SK-N-SH (cell line): ENCODE results near the gene RGS14. TPM values are rescaled to one million over a fixed set of nuclear protein-coding genes. Genes with fewer than 3 reads are reported as not detected.

Experiments
- CTCF ChIA-PET: fragments of 300-600, 350-600 bp; formaldehyde crosslinking; extraction: SDS; loops from one replicate; lab custom pipeline; 2021; lab: Yijun Ruan, JAX
- POLR2A ChIA-PET: fragments of 350-600 bp; sonication (Branson Sonifier 250); formaldehyde crosslinking; extraction: SDS; loops from one replicate; lab custom pipeline; 2020; ENCODE audit warnings: antibody characterized with exemption, inconsistent platforms; lab: Yijun Ruan, JAX
- DNase-seq: peaks from one replicate; pipeline ENCODE4 v3.0.0; 2012
- H2AFZ ChIP-seq: fragments of 200-600 bp; sonication (generic); 2 replicates; pipeline ENCODE4 v1.8.1; 2016; ENCODE audit warnings: antibody characterized with exemption, mild to moderate bottlenecking, low read depth
- H3F3A ChIP-seq: fragments of 200-600 bp; sonication (generic); replicated peaks from 2 replicates; pipeline ENCODE3; 2016; ENCODE audit warnings: antibody characterized with exemption, mild to moderate bottlenecking; ENCODE audit not compliant: insufficient read depth
- H3K27ac ChIP-seq, 2 experiments: fragments of 200-500 bp in 1 of 2; fragments of 200-600 bp in 1 of 2; sonication (Bioruptor generic) in 1 of 2; sonication (generic), shearing (Covaris generic) in 1 of 2; 2 replicates each; pipeline versions ENCODE4 v1.5.1 to v1.6.1; 2014 to 2016; ENCODE audit warnings: low read depth in 2 of 2, inconsistent platforms in 1 of 2, low read length in 1 of 2, mild to moderate bottlenecking in 1 of 2, mixed read lengths in 1 of 2
- H3K27me3 ChIP-seq: fragments of 200-600 bp; sonication (generic), shearing (Covaris generic); 2 replicates; pipeline ENCODE4 v1.6.1; 2016; ENCODE audit warnings: mixed run types; ENCODE audit not compliant: insufficient read depth
- H3K36me3 ChIP-seq, 2 experiments: fragments of 200-500 bp in 1 of 2; fragments of 200-600 bp in 1 of 2; sonication (Bioruptor generic) in 1 of 2; sonication (generic) in 1 of 2; replicated peaks in 1 of 2; 2 replicates each; pipeline versions ENCODE3 to v1.5.1; 2014 to 2016; ENCODE audit warnings: low read length in 1 of 2, mild to moderate bottlenecking in 1 of 2; ENCODE audit not compliant: insufficient read depth in 2 of 2, control insufficient read depth in 1 of 2
- H3K4me1 ChIP-seq, 2 experiments: fragments of 200-500 bp in 1 of 2; fragments of 200-600 bp in 1 of 2; sonication (Bioruptor generic) in 1 of 2; sonication (generic), shearing (Covaris generic) in 1 of 2; 2 replicates each; pipeline versions ENCODE4 v1.5.1 to v1.6.1; 2014 to 2016; ENCODE audit warnings: low read depth in 1 of 2, low read length in 1 of 2, mixed run types in 1 of 2; ENCODE audit not compliant: insufficient read depth in 2 of 2, control insufficient read depth in 1 of 2
- H3K4me2 ChIP-seq: fragments of 200-600 bp; sonication (generic), shearing (Covaris generic); 2 replicates; pipeline ENCODE4 v1.6.1; 2017; ENCODE audit warnings: mixed run types
- H3K4me3 ChIP-seq, 2 experiments: fragments of 200-500 bp in 1 of 2; fragments of 200-600 bp in 1 of 2; sonication (Bioruptor generic) in 1 of 2; sonication (generic), shearing (Covaris generic) in 1 of 2; 2 replicates each; pipeline versions ENCODE4 v1.5.1 to v1.8.1; 2014 to 2016; ENCODE audit warnings: low read depth in 2 of 2, inconsistent platforms in 1 of 2, low read length in 1 of 2, mild to moderate bottlenecking in 1 of 2, mixed read lengths in 1 of 2, moderate library complexity in 1 of 2
- H3K79me2 ChIP-seq: fragments of 200-600 bp; sonication (generic); 2 replicates; pipeline ENCODE4 v1.8.1; 2017; ENCODE audit warnings: mild to moderate bottlenecking; ENCODE audit not compliant: insufficient read depth
- H3K9ac ChIP-seq: fragments of 200-600 bp; sonication (generic); 2 replicates; pipeline ENCODE4 v1.6.1; 2017; ENCODE audit warnings: mixed run types
- H3K9me2 ChIP-seq: fragments of 200-600 bp; sonication (generic); 2 replicates; pipeline ENCODE4 v1.6.1; 2017; ENCODE audit warnings: mixed run types
- H3K9me3 ChIP-seq: fragments of 200-600 bp; sonication (generic); 2 replicates; pipeline ENCODE4 v1.6.1; 2017; ENCODE audit warnings: mixed run types, mild to moderate bottlenecking, moderate library complexity
- H4K20me1 ChIP-seq: fragments of 200-600 bp; sonication (generic); 2 replicates; pipeline ENCODE4 v1.6.1; 2017; ENCODE audit warnings: mild to moderate bottlenecking, mixed run types; ENCODE audit not compliant: insufficient read depth
- ELF1 ChIP-seq: IDR thresholded peaks from 2 replicates; pipeline ENCODE4 v1.4.0; 2012
- EZH2phosphoT487 ChIP-seq: fragments of 200-600 bp; sonication (generic); IDR thresholded peaks from 2 replicates; pipeline ENCODE4 v1.6.1; 2017; ENCODE audit warnings: low read depth, mixed run types, mild to moderate bottlenecking, antibody characterized with exemption, moderate library complexity, borderline replicate concordance
- FOSL2 ChIP-seq: IDR thresholded peaks from 2 replicates; pipeline ENCODE4 v1.4.0; 2012; ENCODE audit warnings: low read depth, mild to moderate bottlenecking, moderate library complexity, borderline replicate concordance
- FOXJ3 ChIP-seq: sonication (generic); formaldehyde crosslinking; IDR thresholded peaks from 2 replicates; pipeline ENCODE4 v1.5.1; 2020; ENCODE audit warnings: mild to moderate bottlenecking, missing genetic modification reagents
- GABPA ChIP-seq: IDR thresholded peaks from 2 replicates; pipeline ENCODE4 v1.4.0; 2012; ENCODE audit warnings: low read depth, mild to moderate bottlenecking
- GATA2 ChIP-seq: sonication (generic); formaldehyde crosslinking; IDR thresholded peaks from 2 replicates; pipeline ENCODE4 v1.5.0; 2020; ENCODE audit warnings: mild to moderate bottlenecking, missing genetic modification reagents
- NRF1 ChIP-seq: IDR thresholded peaks from 2 replicates; pipeline ENCODE4 v1.6.1; 2012; ENCODE audit warnings: low read depth, mild to moderate bottlenecking, low read length
- POLR2AphosphoS5 ChIP-seq: IDR thresholded peaks from 2 replicates; pipeline ENCODE4 v1.6.1; 2012; ENCODE audit warnings: low read depth, low read length
- RAD21 ChIP-seq: IDR thresholded peaks from 2 replicates; pipeline ENCODE4 v1.6.1; 2012; ENCODE audit warnings: mild to moderate bottlenecking, low read length
- RCOR1 ChIP-seq: fragments of 150-350 bp; IDR thresholded peaks from 2 replicates; pipeline ENCODE4 v1.6.1; 2017; ENCODE audit warnings: antibody characterized with exemption, low read length
- SIN3A ChIP-seq: IDR thresholded peaks from 2 replicates; pipeline ENCODE4 v1.6.1; 2012; ENCODE audit warnings: low read depth, mild to moderate bottlenecking, low read length, moderate library complexity, borderline replicate concordance
- SMC3 ChIP-seq: IDR thresholded peaks from 2 replicates; pipeline ENCODE4 v1.6.1; 2012; ENCODE audit warnings: low read depth, low read length, improper control_type of control experiment
- TAF1 ChIP-seq: IDR thresholded peaks from 2 replicates; pipeline ENCODE4 v1.6.1; 2012; ENCODE audit warnings: low read depth, mild to moderate bottlenecking, low read length, moderate library complexity, borderline replicate concordance
- TEAD4 ChIP-seq: IDR thresholded peaks from 2 replicates; pipeline ENCODE4 v1.4.0; 2012; ENCODE audit warnings: mild to moderate bottlenecking, borderline replicate concordance; ENCODE audit not compliant: insufficient read depth
- WGBS: methylation state at CpG from one replicate; pipeline ENCODE4 v1.1.6; 2017; ENCODE audit warnings: low lambda C conversion rate; 5-methylcytosine and 5-hydroxymethylcytosine counted together
- polyA plus RNA-seq, 3 experiments: library from polyadenylated mRNA; depleted of rRNA; stranded (reverse); fragments of >200 nt; gene quantifications; 2 replicates each; pipeline ENCODE4 v1.2.3, GENCODE V29; 2012
- TF ChIP-seq, protein P1 (sequence below): IDR thresholded peaks from 2 replicates; pipeline ENCODE4 v1.4.0; 2012; ENCODE audit warnings: low read depth
- TF ChIP-seq, protein P2 (sequence below): fragments of 200-600 bp; sonication (generic); IDR thresholded peaks from 2 replicates; pipeline ENCODE4 v1.6.1; 2017; ENCODE audit warnings: antibody characterized with exemption, mild to moderate bottlenecking, moderate library complexity
- TF ChIP-seq, protein P3 (sequence below): IDR thresholded peaks from 2 replicates; pipeline ENCODE4 v1.6.1; 2012; ENCODE audit warnings: mild to moderate bottlenecking, low read depth, low read length, moderate library complexity
- TF ChIP-seq, protein P4 (sequence below): IDR thresholded peaks from 2 replicates; pipeline ENCODE4; 2012

The RGS14 gene
- polyA plus RNA-seq, 1 of the 3 experiments (the other 2 are of a cell fraction), result 26.5 TPM

DNA sequence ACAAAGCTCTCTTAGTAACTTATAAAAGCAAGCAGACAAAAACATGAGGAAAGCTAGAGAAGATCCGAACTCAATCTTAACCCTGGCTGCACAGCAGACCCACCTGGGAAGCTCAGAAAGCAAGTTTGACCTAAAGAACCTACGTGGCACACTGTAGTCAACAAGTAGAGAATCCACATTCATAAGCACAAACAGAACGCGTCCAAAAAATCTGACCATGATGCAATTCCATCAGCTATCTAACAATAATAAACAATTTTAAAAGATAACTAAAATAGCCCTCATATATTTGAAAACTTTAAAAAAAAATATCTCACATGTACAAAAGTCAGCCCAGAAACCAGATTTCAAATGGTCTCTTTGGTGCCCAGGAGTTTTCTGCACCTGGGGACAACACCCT is 10.9 kb upstream of the RGS14 start:
- no peaks in the 10 kb centered on the region for H3K27me3 ChIP-seq
- no peak overlapping the region for H3K27ac ChIP-seq
- no peak for DNase-seq
- CTCF ChIA-PET, result interaction anchor here (0.8 to 2.5 kb wide), 4 partner anchors 32 to 275 kb away, joined by 3 to 12 read pairs (median 4); no protein-coding TSS in a partner anchor
- POLR2A ChIA-PET, result no interaction called here
- no peaks in the 10 kb centered on the region for H3K9me2 ChIP-seq
- peak overlapping the region; percentile 37; the same call in 1 of the 2 replicates for H3K4me2 ChIP-seq
- H3K79me2 ChIP-seq, result peaks cover 97% of the 10 kb centered on the region
- H3K9me3 ChIP-seq, result no peaks in the 10 kb centered on the region
- peaks cover 17 to 36% of the 10 kb centered on the region in 2 experiments for H3K36me3 ChIP-seq
- 77% methylated on average over 4 of the region's 4 CpGs for WGBS
- no peak overlapping the region for H3K4me3 ChIP-seq
- TF ChIP-seq, protein P1, sequence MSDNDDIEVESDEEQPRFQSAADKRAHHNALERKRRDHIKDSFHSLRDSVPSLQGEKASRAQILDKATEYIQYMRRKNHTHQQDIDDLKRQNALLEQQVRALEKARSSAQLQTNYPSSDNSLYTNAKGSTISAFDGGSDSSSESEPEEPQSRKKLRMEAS, result no peak
- TF ChIP-seq, protein P2, sequence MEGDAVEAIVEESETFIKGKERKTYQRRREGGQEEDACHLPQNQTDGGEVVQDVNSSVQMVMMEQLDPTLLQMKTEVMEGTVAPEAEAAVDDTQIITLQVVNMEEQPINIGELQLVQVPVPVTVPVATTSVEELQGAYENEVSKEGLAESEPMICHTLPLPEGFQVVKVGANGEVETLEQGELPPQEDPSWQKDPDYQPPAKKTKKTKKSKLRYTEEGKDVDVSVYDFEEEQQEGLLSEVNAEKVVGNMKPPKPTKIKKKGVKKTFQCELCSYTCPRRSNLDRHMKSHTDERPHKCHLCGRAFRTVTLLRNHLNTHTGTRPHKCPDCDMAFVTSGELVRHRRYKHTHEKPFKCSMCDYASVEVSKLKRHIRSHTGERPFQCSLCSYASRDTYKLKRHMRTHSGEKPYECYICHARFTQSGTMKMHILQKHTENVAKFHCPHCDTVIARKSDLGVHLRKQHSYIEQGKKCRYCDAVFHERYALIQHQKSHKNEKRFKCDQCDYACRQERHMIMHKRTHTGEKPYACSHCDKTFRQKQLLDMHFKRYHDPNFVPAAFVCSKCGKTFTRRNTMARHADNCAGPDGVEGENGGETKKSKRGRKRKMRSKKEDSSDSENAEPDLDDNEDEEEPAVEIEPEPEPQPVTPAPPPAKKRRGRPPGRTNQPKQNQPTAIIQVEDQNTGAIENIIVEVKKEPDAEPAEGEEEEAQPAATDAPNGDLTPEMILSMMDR, result no peak
- no peak for TF ChIP-seq FOXJ3
- TF ChIP-seq POLR2AphosphoS5, result no peak
- TF ChIP-seq RAD21, result no peak
- TF ChIP-seq GATA2, result no peak
- no peak for TF ChIP-seq GABPA
- TF ChIP-seq SMC3, result no peak
- TF ChIP-seq TEAD4, result no peak
- TF ChIP-seq SIN3A, result no peak
- no peak for TF ChIP-seq EZH2phosphoT487
- no peak for TF ChIP-seq NRF1
- TF ChIP-seq, protein P3, sequence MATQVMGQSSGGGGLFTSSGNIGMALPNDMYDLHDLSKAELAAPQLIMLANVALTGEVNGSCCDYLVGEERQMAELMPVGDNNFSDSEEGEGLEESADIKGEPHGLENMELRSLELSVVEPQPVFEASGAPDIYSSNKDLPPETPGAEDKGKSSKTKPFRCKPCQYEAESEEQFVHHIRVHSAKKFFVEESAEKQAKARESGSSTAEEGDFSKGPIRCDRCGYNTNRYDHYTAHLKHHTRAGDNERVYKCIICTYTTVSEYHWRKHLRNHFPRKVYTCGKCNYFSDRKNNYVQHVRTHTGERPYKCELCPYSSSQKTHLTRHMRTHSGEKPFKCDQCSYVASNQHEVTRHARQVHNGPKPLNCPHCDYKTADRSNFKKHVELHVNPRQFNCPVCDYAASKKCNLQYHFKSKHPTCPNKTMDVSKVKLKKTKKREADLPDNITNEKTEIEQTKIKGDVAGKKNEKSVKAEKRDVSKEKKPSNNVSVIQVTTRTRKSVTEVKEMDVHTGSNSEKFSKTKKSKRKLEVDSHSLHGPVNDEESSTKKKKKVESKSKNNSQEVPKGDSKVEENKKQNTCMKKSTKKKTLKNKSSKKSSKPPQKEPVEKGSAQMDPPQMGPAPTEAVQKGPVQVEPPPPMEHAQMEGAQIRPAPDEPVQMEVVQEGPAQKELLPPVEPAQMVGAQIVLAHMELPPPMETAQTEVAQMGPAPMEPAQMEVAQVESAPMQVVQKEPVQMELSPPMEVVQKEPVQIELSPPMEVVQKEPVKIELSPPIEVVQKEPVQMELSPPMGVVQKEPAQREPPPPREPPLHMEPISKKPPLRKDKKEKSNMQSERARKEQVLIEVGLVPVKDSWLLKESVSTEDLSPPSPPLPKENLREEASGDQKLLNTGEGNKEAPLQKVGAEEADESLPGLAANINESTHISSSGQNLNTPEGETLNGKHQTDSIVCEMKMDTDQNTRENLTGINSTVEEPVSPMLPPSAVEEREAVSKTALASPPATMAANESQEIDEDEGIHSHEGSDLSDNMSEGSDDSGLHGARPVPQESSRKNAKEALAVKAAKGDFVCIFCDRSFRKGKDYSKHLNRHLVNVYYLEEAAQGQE, result no peak
- TF ChIP-seq, protein P4, sequence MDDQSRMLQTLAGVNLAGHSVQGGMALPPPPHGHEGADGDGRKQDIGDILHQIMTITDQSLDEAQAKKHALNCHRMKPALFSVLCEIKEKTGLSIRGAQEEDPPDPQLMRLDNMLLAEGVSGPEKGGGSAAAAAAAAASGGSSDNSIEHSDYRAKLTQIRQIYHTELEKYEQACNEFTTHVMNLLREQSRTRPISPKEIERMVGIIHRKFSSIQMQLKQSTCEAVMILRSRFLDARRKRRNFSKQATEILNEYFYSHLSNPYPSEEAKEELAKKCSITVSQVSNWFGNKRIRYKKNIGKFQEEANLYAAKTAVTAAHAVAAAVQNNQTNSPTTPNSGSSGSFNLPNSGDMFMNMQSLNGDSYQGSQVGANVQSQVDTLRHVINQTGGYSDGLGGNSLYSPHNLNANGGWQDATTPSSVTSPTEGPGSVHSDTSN, result no peak
- TF ChIP-seq FOSL2, result no peak
- no peak for TF ChIP-seq ELF1
- TF ChIP-seq TAF1, result no peak
- no peak for TF ChIP-seq RCOR1
- TF ChIP-seq, all 33 proteins: peak for 0
- Histone ChIP-seq H3F3A (no peaks in the 10 kb centered on the region), H3K9ac (no peak overlapping the region), H3K4me1 (peaks cover 5 to 19% of the 10 kb centered on the region in 2 experiments; a peak in 3 of 4 replicates), H4K20me1 (peaks cover 15% of the 10 kb centered on the region; the same call in 1 of the 2 replicates), H2AFZ (no peak overlapping the region)
